SU-DHL-6 (cell line): ENCODE measurements around the gene PTPRK.

Experiments used
- EZH2phosphoT487 ChIP-seq: fragments of 200-600 bp; sonication (generic), shearing (Covaris generic); conservative IDR thresholded peaks from 2 replicates; pipeline ENCODE4 v1.6.1; 2018; ENCODE audit warnings: mild to moderate bottlenecking, antibody characterized with exemption, low read length, moderate library complexity, mixed read lengths
- TF ChIP-seq, protein P1 (sequence below): fragments of 200-600 bp; sonication (generic); IDR thresholded peaks from one replicate; pipeline ENCODE4 v1.5.1; 2017; ENCODE audit warnings: antibody characterized with exemption, mild to moderate bottlenecking, low read length, moderate library complexity; ENCODE audit not compliant: insufficient read depth, poor library complexity, severe bottlenecking

DNA sequence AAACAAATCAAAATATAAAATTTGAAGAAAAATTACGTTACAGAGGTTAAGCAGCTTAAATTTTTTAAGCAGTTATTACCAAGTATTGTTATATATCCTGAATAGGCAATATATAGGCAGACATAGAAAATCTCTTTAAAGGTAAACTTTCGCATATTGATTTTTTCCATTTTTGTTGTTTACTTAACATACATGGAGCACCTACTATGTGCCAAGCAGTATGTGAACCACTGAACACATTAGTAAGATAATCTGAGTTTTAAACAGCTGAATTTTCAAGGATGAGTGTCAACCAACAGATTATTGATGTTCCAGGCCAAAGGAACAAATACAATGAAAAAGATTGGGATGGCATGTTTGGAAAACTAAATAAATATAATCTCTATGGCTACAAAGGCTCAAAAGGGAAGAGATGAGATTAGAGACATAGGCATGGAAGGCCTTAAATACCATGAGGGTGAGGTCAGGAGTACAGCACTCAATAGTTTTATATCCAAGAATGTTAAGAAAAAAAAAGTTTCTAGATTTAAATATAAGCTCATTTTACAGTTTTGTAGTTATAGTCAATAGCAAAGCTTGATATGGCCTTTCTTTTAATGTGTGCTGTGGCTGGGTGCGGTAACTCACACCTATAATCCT lies 277.5 kb downstream of the PTPRK start:
- TF ChIP-seq, protein P1, sequence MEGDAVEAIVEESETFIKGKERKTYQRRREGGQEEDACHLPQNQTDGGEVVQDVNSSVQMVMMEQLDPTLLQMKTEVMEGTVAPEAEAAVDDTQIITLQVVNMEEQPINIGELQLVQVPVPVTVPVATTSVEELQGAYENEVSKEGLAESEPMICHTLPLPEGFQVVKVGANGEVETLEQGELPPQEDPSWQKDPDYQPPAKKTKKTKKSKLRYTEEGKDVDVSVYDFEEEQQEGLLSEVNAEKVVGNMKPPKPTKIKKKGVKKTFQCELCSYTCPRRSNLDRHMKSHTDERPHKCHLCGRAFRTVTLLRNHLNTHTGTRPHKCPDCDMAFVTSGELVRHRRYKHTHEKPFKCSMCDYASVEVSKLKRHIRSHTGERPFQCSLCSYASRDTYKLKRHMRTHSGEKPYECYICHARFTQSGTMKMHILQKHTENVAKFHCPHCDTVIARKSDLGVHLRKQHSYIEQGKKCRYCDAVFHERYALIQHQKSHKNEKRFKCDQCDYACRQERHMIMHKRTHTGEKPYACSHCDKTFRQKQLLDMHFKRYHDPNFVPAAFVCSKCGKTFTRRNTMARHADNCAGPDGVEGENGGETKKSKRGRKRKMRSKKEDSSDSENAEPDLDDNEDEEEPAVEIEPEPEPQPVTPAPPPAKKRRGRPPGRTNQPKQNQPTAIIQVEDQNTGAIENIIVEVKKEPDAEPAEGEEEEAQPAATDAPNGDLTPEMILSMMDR = no peak
- TF ChIP-seq EZH2phosphoT487 = no peak
